Measurements from ENCODE around the gene SLC17A6.

DNA sequence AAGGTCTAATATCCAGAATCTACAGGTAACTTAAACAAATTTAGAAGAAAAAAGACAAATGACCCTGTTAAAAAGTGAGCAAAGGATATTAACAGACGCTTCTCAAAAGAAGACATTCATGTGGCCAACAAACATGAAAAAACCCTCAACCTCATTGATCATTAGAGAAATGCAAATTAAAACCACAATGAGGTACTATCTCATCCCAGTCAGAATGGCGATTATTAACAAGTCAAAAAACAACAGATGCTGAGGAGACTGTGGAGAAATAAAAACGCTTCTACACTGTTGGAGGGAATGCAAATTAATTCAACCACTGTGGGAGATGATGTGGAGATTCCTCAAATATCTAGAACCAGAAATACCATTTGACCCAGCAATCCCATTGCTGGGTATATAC, 67.2 kb downstream of the SLC17A6 start:
- TF ChIP-seq, protein P1, sequence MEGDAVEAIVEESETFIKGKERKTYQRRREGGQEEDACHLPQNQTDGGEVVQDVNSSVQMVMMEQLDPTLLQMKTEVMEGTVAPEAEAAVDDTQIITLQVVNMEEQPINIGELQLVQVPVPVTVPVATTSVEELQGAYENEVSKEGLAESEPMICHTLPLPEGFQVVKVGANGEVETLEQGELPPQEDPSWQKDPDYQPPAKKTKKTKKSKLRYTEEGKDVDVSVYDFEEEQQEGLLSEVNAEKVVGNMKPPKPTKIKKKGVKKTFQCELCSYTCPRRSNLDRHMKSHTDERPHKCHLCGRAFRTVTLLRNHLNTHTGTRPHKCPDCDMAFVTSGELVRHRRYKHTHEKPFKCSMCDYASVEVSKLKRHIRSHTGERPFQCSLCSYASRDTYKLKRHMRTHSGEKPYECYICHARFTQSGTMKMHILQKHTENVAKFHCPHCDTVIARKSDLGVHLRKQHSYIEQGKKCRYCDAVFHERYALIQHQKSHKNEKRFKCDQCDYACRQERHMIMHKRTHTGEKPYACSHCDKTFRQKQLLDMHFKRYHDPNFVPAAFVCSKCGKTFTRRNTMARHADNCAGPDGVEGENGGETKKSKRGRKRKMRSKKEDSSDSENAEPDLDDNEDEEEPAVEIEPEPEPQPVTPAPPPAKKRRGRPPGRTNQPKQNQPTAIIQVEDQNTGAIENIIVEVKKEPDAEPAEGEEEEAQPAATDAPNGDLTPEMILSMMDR (IDR thresholded peaks at IDR 0.05; ENCODE audit: low read depth, low read length) = no peak
- TF ChIP-seq POLR2A (IDR thresholded peaks at IDR 0.05; ENCODE audit: extremely low read depth, insufficient read length) = no peak

Data from NB4 (cell line).